ENCODE measurements around the gene RASA3.
A peak's percentile ranks its signal among the peaks of the same experiment; 100 is the strongest.
"Not testable (repeated sequence)": the region's sequence is repeated elsewhere in the genome, so short reads cannot be mapped to it uniquely, and the experiment has no call there.

Gene RASA3

GRCh38 chr13:114142137-114142550 lies 9.7 kb upstream of the RASA3 start:
- no peak for DNase-seq

GRCh38 chr13:114141261-114141996 lies 9.0 kb upstream of the RASA3 start:
- DNase-seq, result no peak

GRCh38 chr13:114140906-114141250 lies 8.5 kb upstream of the RASA3 start:
- DNase-seq, result peak in 1 of 2 experiments; percentile 18

GRCh38 chr13:114140131-114140905 lies 7.9 kb upstream of the RASA3 start:
- DNase-seq, result peak in 1 of 2 experiments; percentile 39

GRCh38 chr13:114136576-114136975 lies 4.2 kb upstream of the RASA3 start:
- DNase-seq, result no peak

GRCh38 chr13:114135731-114136171 lies 3.3 kb upstream of the RASA3 start:
- DNase-seq, result no peak

GRCh38 chr13:114134944-114135610 lies 2.7 kb upstream of the RASA3 start:
- DNase-seq, result no peak

- no peak for DNase-seq
Observed at GRCh38 chr13:114134111-114134943, 1.9 kb upstream of the RASA3 start.

GRCh38 chr13:114133552-114133951 lies 1.1 kb upstream of the RASA3 start:
- DNase-seq, result not testable (repeated sequence)

GRCh38 chr13:114133126-114133525 lies 703 bp upstream of the RASA3 start:
- DNase-seq, result not testable (repeated sequence)

- peak; percentile 34 to 37 for DNase-seq
Observed at GRCh38 chr13:114131583-114132418, 622 bp downstream of the RASA3 start.

GRCh38 chr13:114130837-114131582 lies 1.4 kb downstream of the RASA3 start:
- DNase-seq, result peak in 1 of 2 experiments; percentile 35

GRCh38 chr13:114130131-114130836 lies 2.1 kb downstream of the RASA3 start:
- DNase-seq, result no peak

GRCh38 chr13:114129649-114130062 lies 2.8 kb downstream of the RASA3 start:
- peak in 1 of 2 experiments; percentile 32 for DNase-seq

- DNase-seq, result peak; percentile 91 to 93
Observed at GRCh38 chr13:114128624-114129522, 3.5 kb downstream of the RASA3 start.

GRCh38 chr13:114128348-114128623 lies 4.1 kb downstream of the RASA3 start:
- DNase-seq, result no peak

- DNase-seq, result no peak
Observed at GRCh38 chr13:114127473-114128347, 4.7 kb downstream of the RASA3 start.

- no peak for DNase-seq
Observed at GRCh38 chr13:114126789-114127472, 5.5 kb downstream of the RASA3 start.
